HG03575 (cell line): ENCODE measurements around the gene HHLA2.
"Not testable (repeated sequence)": the region's sequence is repeated elsewhere in the genome, so short reads cannot be mapped to it uniquely, and the experiment has no call there.

ENCODE experiments used
- ATAC-seq: cut with Tn5 transposase; IDR thresholded peaks from one replicate; pipeline ENCODE4 v1.9.1; 2021; ENCODE audit not compliant: unreplicated experiment, insufficient number of reproducible peaks, low FRiP score; ENCODE audit errors: extremely low read depth

Gene HHLA2

GRCh38 chr3:108296239-108296638 is at the start of gene HHLA2:
TSS of gene HHLA2 (plus strand) at chr3:108296548. CDS start at chr3:108351814, 55,266 bp downstream.
- ATAC-seq, result no peak

GRCh38 chr3:108250626-108251025 is 45.7 kb upstream of the HHLA2 start:
- ATAC-seq, result no peak

- ATAC-seq, result no peak
Measured at GRCh38 chr3:108251265-108251664, 45.1 kb upstream of the HHLA2 start.

GRCh38 chr3:108251844-108252243 is 44.5 kb upstream of the HHLA2 start:
- no peak for ATAC-seq

GRCh38 chr3:108255131-108255530 is 41.2 kb upstream of the HHLA2 start:
- ATAC-seq, result no peak

GRCh38 chr3:108264534-108265298 is 31.6 kb upstream of the HHLA2 start:
- ATAC-seq, result not testable (repeated sequence)

- not testable (repeated sequence) for ATAC-seq
Measured at GRCh38 chr3:108268235-108268634, 28.1 kb upstream of the HHLA2 start.

- no peak for ATAC-seq
Measured at GRCh38 chr3:108271626-108272025, 24.7 kb upstream of the HHLA2 start.

GRCh38 chr3:108279066-108279465 is 17.3 kb upstream of the HHLA2 start:
- ATAC-seq, result not testable (repeated sequence)

- ATAC-seq, result no peak
Measured at GRCh38 chr3:108280476-108280875, 15.9 kb upstream of the HHLA2 start.

- no peak for ATAC-seq
Measured at GRCh38 chr3:108281670-108282069, 14.7 kb upstream of the HHLA2 start.

GRCh38 chr3:108283006-108283405 is 13.3 kb upstream of the HHLA2 start:
- no peak for ATAC-seq

GRCh38 chr3:108283989-108284388 is 12.4 kb upstream of the HHLA2 start:
- no peak for ATAC-seq

GRCh38 chr3:108285176-108285575 is 11.2 kb upstream of the HHLA2 start:
- no peak for ATAC-seq

- ATAC-seq, result no peak
Measured at GRCh38 chr3:108287146-108287545, 9.2 kb upstream of the HHLA2 start.

- not testable (repeated sequence) for ATAC-seq
Measured at GRCh38 chr3:108288193-108288592, 8.2 kb upstream of the HHLA2 start.

- no peak for ATAC-seq
Measured at GRCh38 chr3:108289159-108289558, 7.2 kb upstream of the HHLA2 start.

- no peak for ATAC-seq
Measured at GRCh38 chr3:108292450-108292849, 3.9 kb upstream of the HHLA2 start.

GRCh38 chr3:108292905-108293328 is 3.4 kb upstream of the HHLA2 start:
- ATAC-seq, result peak; percentile 64

GRCh38 chr3:108293858-108294257 is 2.5 kb upstream of the HHLA2 start:
- peak; percentile 76 for ATAC-seq
